Vagina (tissue), 2 donors: ENCODE results near the gene LIPG.
"Not testable (repeated sequence)": the region's sequence is repeated elsewhere in the genome, so short reads cannot be mapped to it uniquely, and the experiment has no call there.

Experiments
- CTCF ChIP-seq, 3 experiments: fragments of 450-650 bp in 2 of 3; fragments of 200-600 bp in 1 of 3; sonication (generic) in 1 of 3; IDR thresholded peaks; one replicate each; pipeline ENCODE4 v1.5.1; 2017 to 2019; ENCODE audit warnings: antibody characterized with exemption in 3 of 3, mild to moderate bottlenecking in 2 of 3, moderate library complexity in 2 of 3
- POLR2AphosphoS5 ChIP-seq, 2 donors: sonication (generic); formaldehyde crosslinking; IDR thresholded peaks; one replicate each; pipeline ENCODE4 v1.9.0; 2017; ENCODE audit warnings: antibody characterized with exemption in 2 of 2, mild to moderate bottlenecking in 2 of 2, low read depth in 1 of 2; ENCODE audit not compliant: insufficient read depth in 1 of 2

- not testable (repeated sequence) for TF ChIP-seq CTCF (IDR thresholded peaks at IDR 0.05); POLR2AphosphoS5 (IDR thresholded peaks at IDR 0.05; ENCODE audit: insufficient read depth in 1 of 2, low read depth in 1 of 2)
Observed at GRCh38 chr18:49523580-49524093, 38.2 kb upstream of the LIPG start.
